ENCODE measurements around the gene FOXRED1.
"Not testable (repeated sequence)": the region's sequence is repeated elsewhere in the genome, so short reads cannot be mapped to it uniquely, and the experiment has no call there.

Gene FOXRED1

DNA sequence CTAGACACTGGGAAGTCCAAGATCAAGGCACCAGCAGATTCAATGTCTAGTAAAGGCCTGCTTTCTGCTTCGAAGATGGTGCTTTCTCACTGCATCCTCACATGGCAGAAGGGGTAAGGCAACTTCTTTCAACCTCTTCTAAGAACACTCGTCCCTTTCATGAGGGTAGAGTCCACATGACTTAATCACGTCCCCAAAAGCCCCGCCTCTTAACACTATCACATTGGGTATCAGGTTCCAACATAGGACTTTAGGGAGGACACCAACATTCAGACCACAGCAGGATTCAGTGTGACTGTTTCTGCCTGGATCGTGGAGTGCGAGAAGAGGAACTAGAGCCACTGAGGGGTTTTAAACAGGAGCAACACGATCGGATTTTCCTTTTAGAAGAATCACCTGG is 10.2 kb downstream of the FOXRED1 start:
- DNase-seq: no peak

DNA sequence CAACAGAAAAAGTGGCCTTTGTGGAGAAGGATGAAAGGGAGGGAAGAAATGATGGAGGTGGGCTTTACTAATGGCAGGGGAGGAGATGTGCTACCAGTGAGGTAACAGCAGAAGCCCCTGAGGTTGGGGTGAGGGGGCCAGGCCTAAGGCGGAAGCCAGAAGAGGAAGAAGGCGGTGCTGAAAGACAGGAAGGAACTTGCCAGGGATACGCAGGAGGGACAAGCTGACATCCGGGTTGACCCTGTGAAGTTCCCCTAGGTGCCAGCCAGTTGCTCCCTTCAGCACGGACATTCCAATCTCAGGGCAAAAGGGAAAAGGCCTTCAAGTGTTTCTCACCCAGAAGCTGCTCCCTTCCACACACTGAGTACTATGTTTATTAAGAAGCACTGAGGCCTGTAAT is 11.6 kb downstream of the FOXRED1 start:
- DNase-seq: no peak

DNA sequence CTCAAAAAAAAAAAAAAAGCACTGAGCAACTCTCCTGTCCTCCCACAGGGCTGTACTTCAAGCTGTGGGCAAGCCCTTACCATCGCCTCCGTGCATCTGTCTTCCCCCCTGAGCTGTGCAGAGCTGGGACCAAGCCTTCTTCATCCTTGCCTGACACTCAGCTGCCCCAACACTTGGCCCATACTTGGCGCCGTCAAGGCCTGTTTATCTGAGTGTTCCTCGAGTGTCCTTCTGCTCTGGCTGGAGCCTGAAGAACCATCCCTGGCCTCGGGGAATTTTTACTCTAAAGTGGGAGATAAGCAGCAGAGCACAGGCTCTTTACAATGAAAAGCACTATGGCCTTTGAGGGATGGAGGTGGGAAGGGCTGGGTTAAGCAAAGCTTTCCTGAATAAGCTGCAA is 12.3 kb downstream of the FOXRED1 start:
- DNase-seq: no peak

DNA sequence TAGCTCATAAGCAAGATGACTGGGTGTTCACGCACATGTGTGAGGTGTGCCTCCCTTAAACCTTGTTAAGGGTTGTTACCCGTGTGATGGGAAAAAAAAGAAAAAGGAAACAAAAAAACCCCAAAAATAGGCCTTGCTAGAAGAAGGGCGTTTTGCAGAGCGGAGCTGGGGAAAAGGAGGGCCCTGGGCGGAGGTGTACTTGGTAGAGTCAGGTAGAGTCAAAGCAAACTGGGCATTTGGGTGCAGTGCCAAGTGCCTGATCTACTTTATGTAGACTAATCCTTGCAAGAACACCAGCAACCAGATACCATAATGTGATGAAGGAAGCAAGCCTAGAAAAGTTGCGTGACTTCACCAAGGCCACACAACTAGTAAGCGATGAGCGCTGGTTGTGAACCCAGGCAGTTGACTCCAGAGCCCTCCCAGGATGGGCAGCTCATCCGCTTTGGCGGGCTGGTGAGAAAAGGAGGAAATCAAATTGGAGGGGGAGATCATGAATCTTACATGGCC is 12.8 kb downstream of the FOXRED1 start:
- DNase-seq: no peak

DNA sequence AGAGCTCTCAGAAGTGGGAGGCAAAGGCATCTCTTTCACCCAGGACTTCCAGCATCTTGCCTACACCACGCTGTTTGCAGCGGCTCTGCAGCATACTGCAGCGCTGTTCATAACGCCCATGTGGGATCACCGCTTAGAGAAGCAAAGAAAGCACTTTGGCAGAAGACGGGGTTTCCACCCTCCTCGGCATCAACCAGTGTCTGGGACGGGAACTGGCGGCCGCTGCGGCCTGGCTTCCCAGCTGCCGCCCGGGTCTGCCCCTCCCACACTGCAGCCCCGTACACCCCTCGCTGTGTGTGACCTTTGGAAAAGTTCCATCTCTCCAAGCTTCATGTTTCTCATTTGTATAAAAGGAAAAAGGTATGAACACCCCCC is 13.4 kb downstream of the FOXRED1 start:
- peak; percentile 56 for DNase-seq

DNA sequence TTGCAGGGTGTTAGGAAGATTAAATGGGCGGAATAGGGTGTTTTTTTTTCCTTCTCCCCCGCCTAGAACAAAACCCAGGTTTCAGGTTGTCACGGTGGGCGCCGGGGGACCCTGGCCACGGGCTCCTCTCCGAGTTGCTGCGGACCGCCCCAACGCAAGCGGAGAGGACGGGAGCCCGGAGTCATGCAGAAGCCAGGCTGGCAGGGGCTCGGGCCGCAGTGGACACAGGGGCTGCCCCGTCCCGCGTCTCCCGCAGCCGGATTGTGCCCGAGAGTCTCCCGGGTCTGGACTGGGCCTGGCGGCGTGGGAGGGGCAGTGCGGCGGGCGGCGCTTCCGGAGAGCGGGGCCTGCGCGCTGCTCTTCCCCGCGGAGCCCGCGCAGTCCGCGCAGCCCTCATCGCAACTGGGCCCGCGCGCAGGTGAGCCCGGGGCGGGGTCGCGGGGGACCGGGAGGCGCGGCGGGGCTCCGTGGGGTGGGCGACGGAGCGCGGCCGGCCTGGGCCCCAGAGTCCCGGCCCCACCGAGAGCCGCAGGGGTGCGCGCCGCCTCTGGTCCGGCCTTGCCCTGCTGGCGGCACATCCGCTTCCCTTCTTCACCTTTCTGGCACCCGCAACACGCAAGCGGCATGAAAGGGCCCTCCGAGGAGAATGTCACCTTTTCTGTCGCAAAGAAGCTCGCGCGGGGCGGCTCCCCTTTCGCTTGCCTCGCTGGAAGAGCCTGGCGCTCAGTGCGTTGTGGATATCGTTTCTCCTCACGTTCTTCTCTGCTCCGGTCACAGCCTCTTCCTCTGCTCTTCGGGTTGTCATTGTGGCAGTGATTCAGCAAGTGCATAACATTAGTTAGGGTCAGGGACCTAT is 14.0 kb downstream of the FOXRED1 start, which contains the start of gene TIRAP:
Gene TIRAP (plus strand): TSS at position 358 of the 856 bp plus-strand sequence. CDS start 7,802 bp downstream, outside the sequence.
- peak; percentile 74 for DNase-seq

DNA sequence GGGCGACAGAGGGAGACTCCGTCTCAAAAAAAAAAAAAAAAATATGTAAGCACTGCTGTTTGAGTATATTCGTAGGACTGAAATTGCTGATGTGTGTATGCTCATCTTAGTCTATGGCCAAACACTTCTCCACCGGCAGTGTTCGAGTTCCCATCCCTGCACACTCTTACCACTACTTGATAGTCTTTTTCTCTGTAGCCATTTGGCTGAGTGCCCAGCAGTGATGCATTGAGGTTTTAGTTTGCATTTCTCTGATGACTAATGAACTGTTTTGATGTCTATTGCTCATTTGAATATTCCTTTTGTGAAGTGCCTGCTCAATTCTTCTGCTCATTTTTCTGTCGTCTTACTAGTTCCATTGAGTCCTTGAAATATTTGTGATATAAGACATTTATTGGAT is 15.9 kb downstream of the FOXRED1 start:
- DNase-seq: peak; percentile 89

DNA sequence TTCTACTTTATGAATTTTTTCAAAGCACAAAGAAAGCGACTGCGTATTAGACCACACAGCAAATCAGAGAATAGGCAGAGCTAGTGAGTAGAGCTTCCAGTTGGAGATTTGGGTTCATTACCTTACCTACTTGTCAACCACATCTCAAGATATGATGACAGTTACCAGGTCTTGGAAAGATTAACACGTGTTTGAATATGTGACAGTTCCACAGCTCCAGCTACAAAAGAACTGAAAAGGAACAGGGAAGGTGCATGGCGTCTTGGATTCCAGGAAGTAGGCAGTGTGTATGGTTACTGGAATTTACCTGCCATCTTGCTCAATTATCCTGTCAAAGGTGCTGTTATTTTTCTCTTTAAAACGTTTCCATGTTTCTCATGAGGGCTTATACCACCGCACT is 19.3 kb downstream of the FOXRED1 start:
- DNase-seq: no peak

DNA sequence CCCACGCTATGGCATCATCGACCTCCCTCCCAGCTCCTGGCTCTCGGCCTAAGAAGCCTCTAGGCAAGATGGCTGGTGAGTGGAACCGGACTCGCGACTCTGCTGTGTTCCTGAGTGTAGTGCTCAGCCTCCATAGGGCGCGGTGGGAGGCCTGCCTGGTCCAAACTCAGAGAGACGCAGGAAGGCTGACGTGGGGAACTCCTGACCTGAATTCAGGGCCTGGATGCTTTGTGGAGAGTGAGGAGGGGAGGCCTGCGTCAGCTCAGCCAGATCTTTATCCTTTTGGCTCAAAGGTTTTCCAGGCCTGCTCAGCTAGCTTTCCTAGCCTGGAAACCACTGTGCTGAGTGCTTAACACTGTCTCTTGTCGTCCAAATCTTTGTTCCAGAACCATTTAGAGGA is 21.9 kb downstream of the FOXRED1 start:
- DNase-seq: no peak

DNA sequence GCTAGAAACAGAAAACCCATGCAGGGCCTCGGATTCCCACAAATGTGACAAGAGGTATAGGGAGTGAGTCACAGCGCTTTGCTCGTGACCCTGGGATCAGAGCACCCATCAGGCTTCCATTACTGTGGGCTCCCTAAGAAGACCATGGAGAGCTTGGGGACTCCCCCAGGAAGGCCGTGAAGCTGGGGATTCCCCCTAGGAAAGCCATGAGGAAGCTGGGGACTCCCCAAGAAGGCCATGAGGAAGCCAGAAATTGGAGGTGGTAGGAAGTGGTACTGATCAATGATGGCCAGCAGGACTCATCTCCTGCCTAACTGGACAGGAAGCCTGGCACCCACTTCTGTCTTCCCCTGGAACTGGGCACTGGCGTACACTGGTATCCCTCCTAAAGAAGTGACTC is 24.8 kb downstream of the FOXRED1 start:
- no peak for DNase-seq

DNA sequence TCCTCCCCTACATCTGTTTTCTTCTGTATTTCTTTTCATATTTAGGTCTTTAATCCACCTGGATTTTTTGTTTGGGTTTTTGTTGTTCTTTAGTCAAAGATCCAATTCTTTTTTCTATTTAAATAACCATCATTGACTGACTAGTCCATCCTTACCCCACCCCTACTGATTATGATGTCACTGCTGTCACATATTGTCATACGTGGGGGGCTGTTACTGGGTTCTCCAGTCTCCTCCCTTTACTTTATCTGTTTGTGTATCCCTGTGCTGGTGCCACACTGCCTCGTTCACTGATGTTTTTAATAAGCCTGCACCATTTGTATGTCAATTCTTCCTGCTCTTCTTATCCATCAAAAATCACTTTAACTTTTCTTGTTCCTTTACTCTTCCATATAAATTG is 28.1 kb downstream of the FOXRED1 start:
- no peak for DNase-seq

DNA sequence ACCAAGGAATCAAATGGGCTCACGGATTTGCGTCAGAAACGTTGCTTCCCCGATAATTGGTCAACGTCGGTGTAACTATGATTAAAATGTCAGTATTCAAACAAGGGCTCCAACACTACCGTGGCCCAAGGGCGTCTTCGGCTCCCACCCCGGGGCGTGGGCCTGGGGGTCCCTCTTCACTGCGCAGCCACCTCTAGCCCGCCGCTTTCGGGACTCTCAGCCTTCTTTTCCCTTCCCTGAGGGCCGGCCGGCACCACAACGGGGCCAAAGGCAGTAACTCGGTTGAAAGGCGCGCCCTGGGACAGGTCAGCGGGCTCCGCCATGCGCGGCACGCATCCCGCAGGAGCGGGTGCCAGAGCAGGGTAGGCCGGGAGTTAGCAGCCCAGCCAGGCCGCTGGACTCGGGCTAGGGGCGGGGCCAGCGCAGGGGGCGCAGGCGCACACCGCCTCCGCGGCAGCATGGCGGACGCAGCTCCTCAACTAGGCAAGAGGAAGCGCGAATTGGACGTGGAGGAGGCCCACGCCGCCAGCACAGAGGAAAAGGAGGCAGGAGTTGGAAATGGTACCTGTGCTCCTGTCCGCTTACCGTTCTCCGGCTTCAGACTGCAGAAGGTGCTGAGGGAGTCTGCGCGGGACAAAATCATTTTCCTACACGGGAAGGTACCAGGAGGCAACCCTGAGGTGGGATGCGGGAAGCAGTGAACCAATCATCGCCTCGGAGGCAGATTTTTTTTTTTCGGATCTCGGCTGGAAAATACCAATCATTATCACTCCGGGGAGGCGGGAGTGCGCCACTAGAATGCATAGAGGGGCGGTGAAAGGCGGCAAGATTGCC is 34.9 kb downstream of the FOXRED1 start, which contains the start of gene DCPS:
Gene DCPS (plus strand): TSS at position 438 of the 834 bp plus-strand sequence. CDS start 21 bp downstream, at position 459.
- DNase-seq: peak; percentile 98

DNA sequence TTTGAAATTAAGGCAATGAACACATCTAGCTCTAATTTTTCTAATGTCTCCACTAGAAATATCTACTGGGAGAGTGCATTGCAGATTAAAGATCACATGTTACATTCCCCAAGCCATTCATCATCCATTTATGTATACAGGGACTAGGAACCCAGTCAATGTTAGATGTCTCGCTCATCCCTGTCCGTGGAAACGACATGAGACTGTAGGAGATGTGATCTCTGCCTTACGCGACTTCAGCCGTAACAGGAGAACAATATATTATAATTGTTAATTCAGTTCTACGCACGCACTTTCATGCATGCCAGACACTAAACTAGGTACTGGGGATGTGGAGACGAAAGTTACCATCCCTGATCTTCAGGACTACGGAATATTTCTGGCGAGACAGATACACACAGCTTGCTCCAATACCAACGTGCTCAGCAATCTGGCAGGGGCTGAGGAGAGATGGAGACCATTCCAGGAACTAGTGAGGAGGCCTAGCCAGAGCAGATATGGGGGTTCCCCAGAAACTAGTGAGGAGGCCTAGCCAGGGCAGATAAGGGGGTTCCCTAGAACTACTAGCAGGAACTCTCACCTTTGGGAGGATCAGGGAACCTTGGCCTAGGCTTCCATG is 35.6 kb downstream of the FOXRED1 start:
- no peak for DNase-seq

DNA sequence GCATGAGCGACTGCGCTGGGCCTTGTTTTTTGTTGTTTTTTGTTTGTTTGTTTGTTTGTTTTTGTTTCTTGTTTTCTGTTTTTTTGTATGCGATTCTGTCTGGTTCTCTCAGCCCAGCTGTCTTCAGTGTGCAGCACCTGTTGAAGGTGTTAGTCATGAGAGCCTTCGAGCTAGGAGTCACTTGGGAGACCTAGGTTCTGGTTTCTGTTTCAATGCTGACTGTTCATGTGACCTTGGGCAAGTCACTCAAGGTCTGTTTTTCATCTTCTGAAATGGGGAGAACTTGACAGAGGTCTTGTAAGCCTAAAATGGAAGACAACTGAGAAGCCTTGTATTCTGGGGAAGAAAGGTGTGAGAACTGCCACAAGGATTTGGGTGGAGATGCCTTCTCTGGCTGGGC is 36.7 kb downstream of the FOXRED1 start:
- no peak for DNase-seq

DNA sequence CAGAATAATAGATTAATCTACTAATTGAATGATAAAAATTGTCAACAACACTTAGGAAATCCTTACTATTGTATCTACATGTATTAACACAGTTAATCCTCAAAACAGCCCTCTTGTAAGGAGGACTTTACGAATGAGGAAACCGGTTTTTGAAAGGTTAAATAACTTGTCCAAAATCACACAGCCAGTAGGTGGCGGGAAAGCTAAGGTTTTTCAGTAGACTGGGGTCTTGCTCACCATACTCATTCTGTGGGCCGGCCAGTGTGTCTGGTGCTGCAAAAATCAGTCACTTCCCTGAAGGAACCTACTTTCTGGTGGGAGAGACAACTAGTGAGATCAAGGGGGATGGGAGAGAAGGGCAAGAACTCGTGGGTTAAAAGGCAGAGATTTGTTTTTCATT is 38.8 kb downstream of the FOXRED1 start:
- peak; percentile 38 for DNase-seq

DNA sequence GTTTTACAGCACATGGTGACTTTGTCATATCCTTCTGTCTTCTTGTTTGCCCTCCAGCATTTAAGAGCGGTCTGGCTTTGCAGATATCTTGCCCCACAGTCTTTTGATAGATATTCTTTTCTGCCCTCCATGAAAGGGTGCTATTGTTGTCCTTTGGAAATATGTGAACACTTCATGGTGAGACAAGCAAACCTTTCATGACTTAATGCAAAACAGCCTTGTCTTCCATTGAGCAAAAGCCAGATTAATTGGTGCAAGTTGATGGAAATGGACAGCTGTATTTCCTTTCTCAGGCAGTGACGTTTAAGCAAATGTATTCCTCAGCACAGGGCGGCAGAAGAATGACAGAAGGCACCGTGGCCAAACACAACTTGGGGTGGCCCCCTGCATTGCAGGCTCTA is 39.3 kb downstream of the FOXRED1 start:
- DNase-seq: no peak

DNA sequence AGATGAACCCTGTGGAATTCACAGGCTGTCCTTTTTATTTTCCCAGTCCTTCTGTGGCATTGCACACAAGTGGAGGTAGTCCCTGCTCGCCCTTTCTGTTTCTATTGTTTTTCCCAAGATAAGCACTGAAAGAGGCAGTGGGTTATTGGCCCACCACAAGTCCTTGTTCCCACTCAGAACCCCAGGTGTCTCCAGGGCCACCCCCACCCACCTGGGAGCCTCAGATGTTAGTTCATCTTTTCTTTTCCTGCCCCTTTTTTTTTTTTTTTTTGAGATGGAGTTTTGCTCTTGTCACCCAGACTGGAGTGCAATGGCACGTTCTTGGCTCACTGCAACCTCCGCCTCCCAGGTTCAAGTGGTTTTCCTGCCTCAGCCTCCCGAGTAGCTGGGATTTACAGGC is 39.8 kb downstream of the FOXRED1 start:
- not testable (repeated sequence) for DNase-seq

DNA sequence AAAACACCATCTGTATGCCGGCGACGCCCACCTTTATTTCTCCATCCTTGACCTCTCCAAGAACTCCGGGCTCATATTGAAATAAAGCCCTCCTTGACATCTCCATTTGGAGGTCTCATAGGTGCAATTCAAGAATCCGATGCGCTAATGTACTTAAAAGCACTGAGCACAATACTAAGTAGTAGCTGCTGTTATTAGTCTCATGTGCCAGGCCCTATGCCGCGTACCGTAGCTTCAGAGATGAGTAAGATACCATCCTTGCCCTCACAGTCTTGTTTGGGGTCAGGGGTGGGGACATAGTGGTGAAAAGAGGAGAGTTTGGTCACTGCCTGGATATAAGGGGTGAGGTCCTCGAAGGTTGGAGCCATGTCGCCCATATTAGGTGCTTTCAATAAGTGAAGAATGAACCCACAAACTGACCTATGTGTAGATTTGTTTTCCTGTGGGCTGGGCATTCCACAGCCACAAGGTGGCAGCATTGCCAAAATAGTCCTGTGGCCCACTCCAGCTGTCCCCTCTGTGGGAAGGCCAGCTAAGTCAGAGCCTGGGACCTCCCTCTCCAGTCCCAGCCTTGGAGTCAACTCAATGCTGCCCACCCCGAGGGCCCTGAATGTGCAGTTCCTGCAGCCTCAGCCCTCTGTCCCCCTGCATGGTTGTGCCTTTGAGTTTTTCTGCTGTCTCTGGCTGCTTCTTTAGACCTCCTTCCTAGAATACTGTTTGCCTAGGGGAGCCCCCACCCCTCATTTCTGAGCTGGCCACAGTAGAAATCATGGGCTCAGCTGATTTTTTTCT is 41.4 kb downstream of the FOXRED1 start:
- peak; percentile 70 for DNase-seq

DNA sequence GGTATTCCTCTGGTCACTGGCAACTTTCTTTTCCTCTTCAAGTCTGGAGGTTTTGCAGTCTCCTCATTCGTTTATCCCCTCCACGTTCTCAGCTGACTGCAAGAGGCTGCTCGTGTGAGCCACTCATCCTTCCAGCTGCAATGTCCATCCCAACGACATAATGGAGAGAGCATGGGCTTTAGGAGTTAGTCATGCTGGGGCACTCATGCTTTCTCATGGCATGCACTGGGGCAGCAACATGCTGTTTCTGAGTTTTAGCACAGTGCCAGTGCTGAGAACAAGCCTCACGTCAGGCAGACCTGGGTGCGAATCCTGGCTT is 42.0 kb downstream of the FOXRED1 start:
- DNase-seq: no peak

DNA sequence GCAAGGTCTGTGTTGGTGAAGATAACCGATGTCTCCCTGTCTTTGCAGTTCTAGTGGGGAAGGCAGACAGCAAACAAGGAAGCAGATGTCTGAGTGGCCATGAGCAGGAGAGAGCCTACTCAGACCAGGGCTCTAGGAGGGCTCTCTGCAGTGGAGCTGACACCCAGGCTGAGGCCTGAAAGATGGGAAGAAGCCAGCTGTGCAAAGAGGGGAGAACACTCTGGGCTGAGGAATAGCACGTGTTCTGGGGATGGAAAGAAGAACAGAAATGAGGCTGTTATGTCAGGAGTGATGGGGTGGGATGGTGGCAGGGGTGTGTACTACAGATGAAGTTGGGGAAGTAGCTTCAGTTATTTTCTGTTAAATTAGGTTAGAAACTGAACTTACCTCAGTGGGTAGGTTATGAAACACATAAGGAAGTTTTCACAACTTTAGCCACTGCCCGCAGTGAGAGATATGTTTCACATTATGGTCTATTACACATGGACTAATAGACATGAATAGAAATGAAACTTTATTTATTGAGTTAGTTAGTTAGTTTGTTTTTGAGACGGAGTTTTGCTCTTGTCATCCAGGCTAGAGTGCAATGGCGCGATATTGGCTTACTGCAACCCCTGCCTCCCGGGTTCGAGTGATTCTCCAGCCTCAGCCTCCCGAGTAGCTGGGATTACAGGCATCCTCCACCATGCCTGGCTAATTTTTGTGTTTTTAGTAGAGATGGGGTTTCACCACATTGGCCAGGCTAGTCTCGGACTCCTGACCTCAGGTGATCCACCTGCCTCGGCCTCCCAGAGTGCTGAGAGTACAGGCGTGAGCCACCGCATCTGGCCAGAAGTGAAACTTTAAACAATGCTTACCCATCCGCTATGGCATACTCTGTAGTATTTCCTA is 42.7 kb downstream of the FOXRED1 start:
- DNase-seq: no peak

DNA sequence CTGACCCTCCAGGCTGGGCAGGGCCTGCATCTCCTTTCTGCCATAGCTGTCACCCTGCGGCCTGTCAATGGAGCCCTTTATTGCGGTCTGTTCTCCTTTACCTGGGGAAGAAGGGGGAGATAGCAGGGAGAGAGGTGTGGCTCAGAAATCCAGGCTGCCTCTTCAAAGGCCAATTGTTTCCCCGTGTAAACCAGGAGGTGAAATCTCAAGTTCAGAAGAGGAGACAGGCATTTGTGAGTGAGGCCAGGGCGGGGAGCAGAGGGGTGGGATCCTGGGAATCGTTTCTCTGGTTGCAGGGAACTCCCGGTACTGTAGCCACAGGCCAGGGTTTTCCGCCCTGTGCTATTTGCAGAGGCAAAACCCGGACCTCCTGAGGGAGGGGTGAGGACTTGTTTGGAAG is 44.0 kb downstream of the FOXRED1 start:
- DNase-seq: no peak

DNA sequence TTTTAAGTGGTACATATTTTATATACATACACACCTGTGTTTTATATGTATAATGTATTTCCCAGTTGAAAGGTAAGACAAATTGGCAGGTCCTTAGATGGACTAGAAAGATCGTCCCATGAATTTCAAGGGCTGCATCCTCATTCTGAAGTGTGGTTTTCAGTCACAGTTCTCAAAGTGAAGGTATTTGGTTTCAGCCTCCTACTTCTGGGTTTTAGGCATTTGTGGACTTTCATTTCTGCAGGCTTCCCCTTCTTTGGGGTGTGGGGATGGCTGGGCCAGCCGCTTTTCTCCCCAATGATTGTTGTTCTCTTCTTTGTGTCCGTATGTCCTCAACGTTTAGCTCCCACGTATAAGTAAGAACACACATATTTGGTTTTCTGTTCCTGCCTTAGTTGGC is 44.9 kb downstream of the FOXRED1 start:
- no peak for DNase-seq
